CD14-positive monocyte (primary cell): ENCODE measurements around the gene BRD9. TPM values are rescaled to one million over a fixed set of nuclear protein-coding genes. Genes with fewer than 3 reads are reported as not detected.
"Not testable (repeated sequence)": the region's sequence is repeated elsewhere in the genome, so short reads cannot be mapped to it uniquely, and the experiment has no call there.

ENCODE experiments used
- DNase-seq, 3 donors: peaks; one replicate each; pipeline ENCODE4 v3.0.0-alpha.2; 2011 to 2022
- H2AFZ ChIP-seq: 2 replicates; pipeline ENCODE4 v1.6.0; 2012; ENCODE audit warnings: mild to moderate bottlenecking, low read depth, low read length, inconsistent platforms; ENCODE audit not compliant: insufficient read depth, poor library complexity, severe bottlenecking
- H3K27ac ChIP-seq, 2 donors: 1 replicate in 1 of 2; 2 replicates in 1 of 2; pipeline ENCODE4 v1.5.1; 2012 to 2013; ENCODE audit warnings: low read length in 2 of 2, control low read depth in 1 of 2, inconsistent platforms in 1 of 2, low read depth in 1 of 2, mild to moderate bottlenecking in 1 of 2
- H3K27me3 ChIP-seq, 2 donors: one replicate each; pipeline versions ENCODE4 v1.6.0 to v1.6.1; 2011 to 2013; ENCODE audit warnings: low read length in 2 of 2; ENCODE audit not compliant: control insufficient read depth in 2 of 2, insufficient read depth in 2 of 2
- H3K36me3 ChIP-seq, 2 donors: replicated peaks in 1 of 2; 1 replicate in 1 of 2; 2 replicates in 1 of 2; pipeline versions ENCODE4 v1.5.1 to v1.6.1; 2012 to 2013; ENCODE audit warnings: low read length in 2 of 2, control low read depth in 1 of 2, inconsistent platforms in 1 of 2, mild to moderate bottlenecking in 1 of 2; ENCODE audit not compliant: insufficient read depth in 2 of 2, control insufficient read depth in 1 of 2
- H3K4me1 ChIP-seq, 2 donors: 1 replicate in 1 of 2; 2 replicates in 1 of 2; pipeline versions ENCODE4 v1.5.1 to v1.6.1; 2012 to 2013; ENCODE audit warnings: low read length in 2 of 2, control low read depth in 1 of 2, inconsistent platforms in 1 of 2, mild to moderate bottlenecking in 1 of 2, moderate library complexity in 1 of 2; ENCODE audit not compliant: insufficient read depth in 2 of 2, control insufficient read depth in 1 of 2
- H3K4me2 ChIP-seq: replicated peaks from 2 replicates; pipeline ENCODE3; 2012; ENCODE audit warnings: low read length, moderate library complexity, mild to moderate bottlenecking; ENCODE audit not compliant: poor library complexity, severe bottlenecking; ENCODE audit errors: extremely low read depth
- H3K4me3 ChIP-seq, 3 experiments: fragments of 200-600 bp in 1 of 3; sonication (generic) in 1 of 3; replicated peaks in 1 of 3; 1 replicate in 2 of 3; 2 replicates in 1 of 3; pipeline ENCODE4 v1.5.1; 2011 to 2013; ENCODE audit warnings: low read length in 3 of 3, mild to moderate bottlenecking in 3 of 3, control low read depth in 2 of 3, low read depth in 2 of 3, inconsistent platforms in 1 of 3, moderate library complexity in 1 of 3
- H3K79me2 ChIP-seq: 2 replicates; pipeline ENCODE4 v1.6.0; 2012; ENCODE audit warnings: mild to moderate bottlenecking, control low read depth, inconsistent platforms, low read length, moderate library complexity; ENCODE audit not compliant: insufficient read depth
- H3K9ac ChIP-seq: 2 replicates; pipeline ENCODE4 v1.6.0; 2017; ENCODE audit warnings: low read length, mild to moderate bottlenecking; ENCODE audit not compliant: insufficient read depth, poor library complexity, severe bottlenecking
- H3K9me3 ChIP-seq, 2 donors: replicated peaks in 1 of 2; 1 replicate in 1 of 2; 2 replicates in 1 of 2; pipeline versions ENCODE4 v1.5.1 to v1.6.1; 2012 to 2013; ENCODE audit warnings: low read length in 2 of 2, control low read depth in 1 of 2; ENCODE audit not compliant: control insufficient read depth in 1 of 2, insufficient read depth in 1 of 2
- H4K20me1 ChIP-seq: 2 replicates; pipeline ENCODE4 v1.6.0; 2012; ENCODE audit warnings: mild to moderate bottlenecking, low read length, control low read depth, moderate library complexity; ENCODE audit not compliant: insufficient read depth
- H3K27ac Mint-ChIP-seq, 7 donors: one replicate each; pipeline ENCODE4 v1.8.0; 2020; ENCODE audit warnings: mild to moderate bottlenecking in 7 of 7, mixed read lengths in 7 of 7, moderate library complexity in 6 of 7, inconsistent platforms in 2 of 7
- H3K27me3 Mint-ChIP-seq, 3 donors: one replicate each; pipeline ENCODE4 v1.8.0; 2021 to 2022; ENCODE audit warnings: low read depth in 3 of 3, mild to moderate bottlenecking in 3 of 3, mixed read lengths in 3 of 3, moderate library complexity in 3 of 3, inconsistent platforms in 1 of 3
- H3K36me3 Mint-ChIP-seq, 2 donors: one replicate each; pipeline ENCODE4 v1.8.0; 2020; ENCODE audit warnings: mixed read lengths in 2 of 2, inconsistent platforms in 1 of 2, mild to moderate bottlenecking in 1 of 2
- H3K4me1 Mint-ChIP-seq: one replicate; pipeline ENCODE4 v1.8.0; 2020; ENCODE audit warnings: mild to moderate bottlenecking, mixed read lengths
- H3K4me3 Mint-ChIP-seq, 2 donors: one replicate each; pipeline ENCODE4 v1.8.0; 2020; ENCODE audit warnings: mild to moderate bottlenecking in 2 of 2, mixed read lengths in 2 of 2, moderate library complexity in 1 of 2
- H3K9me3 Mint-ChIP-seq, 7 donors: one replicate each; pipeline ENCODE4 v1.8.0; 2020 to 2022; ENCODE audit warnings: mixed read lengths in 7 of 7, mild to moderate bottlenecking in 6 of 7, moderate library complexity in 6 of 7, inconsistent platforms in 2 of 7
- WGBS: methylation state at CpG from one replicate; pipeline ENCODE4 v1.1.5; 2013; ENCODE audit warnings: missing lambda C conversion rate; ENCODE audit not compliant: insufficient coverage; 5-methylcytosine and 5-hydroxymethylcytosine counted together
- intact Hi-C, 2 donors: fragments of 100-400 bp; cut with micrococcal nuclease; formaldehyde crosslinking; loops; one replicate each; pipeline versions ENCODE4 v1.15.0 to v1.15.1; 2023
- polyA plus RNA-seq, 3 donors: library from polyadenylated mRNA; depleted of rRNA in 1 of 3; unstranded in 2 of 3; stranded (reverse) in 1 of 3; fragments of 300-500 nt in 2 of 3; fragments of >200 nt in 1 of 3; fragmentation: Illumina TruSeq in 2 of 3; gene quantifications; 1 replicate in 2 of 3; 2 replicates in 1 of 3; pipeline ENCODE4 v1.2.3, GENCODE V29; 2012 to 2021
- TF ChIP-seq, protein P1 (sequence below): fragments of 200-600 bp; IDR thresholded peaks from one replicate; pipeline ENCODE4 v1.8.0; 2022; ENCODE audit warnings: antibody characterized with exemption, mild to moderate bottlenecking

Gene BRD9
- polyA plus RNA-seq, 3 donors, result 5.3 to 22.7 (median 9.3) TPM

DNA sequence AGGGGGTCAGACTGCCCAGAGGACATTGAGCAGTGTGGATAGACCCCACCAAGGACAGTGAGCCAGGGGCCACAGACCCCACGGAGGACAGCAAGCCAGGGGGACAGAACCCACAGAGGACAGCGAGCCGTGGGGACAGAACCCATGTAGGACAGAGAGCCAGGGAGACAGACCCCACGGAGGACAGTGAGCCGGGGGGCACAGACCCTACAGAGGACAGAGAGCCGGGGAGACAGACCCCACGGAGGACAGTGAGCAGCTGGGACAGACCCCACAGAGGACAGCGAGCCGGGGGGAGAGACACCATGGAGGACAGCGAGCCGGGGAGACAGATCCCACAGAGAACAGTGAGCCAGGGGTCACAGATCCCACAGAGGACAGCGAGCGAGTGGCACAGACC lies 38.4 kb downstream of the BRD9 start:
- intact Hi-C loops, result no loop called here
- no peaks in the 10 kb centered on the region for H3K9me3 Mint-ChIP-seq
- WGBS, result 86% methylated on average over 12 of the region's 13 CpGs

DNA sequence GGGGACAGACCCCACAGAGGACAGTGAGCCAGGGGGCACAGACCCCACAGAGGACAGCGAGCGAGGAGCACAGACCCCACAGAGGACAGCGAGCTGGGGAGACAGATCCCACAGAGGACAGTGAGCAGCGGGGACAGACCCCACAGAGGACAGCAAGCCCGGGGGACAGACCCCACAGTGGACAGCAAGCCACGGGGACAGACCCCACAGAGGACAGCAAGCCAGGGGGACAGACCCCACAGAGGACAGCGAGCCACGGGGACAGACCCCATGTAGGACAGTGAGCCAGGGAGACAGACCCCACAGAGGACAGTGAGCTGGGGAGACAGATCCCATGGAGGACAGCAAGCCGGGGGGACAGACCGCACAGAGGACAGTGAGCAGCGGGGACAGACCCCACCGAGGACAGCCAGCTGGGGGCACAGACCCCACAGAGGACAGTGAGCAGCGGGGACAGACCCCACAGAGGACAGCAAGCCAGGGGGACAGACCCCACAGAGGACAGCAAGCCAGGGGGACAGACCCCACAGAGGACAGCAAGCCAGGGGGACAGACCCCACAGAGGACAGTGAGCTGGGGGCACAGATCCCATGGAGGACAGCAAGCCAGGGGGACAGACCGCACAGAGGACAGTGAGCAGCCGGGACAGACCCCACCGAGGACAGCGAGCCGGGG lies 39.0 kb downstream of the BRD9 start:
- H4K20me1 ChIP-seq, H3K36me3 Mint-ChIP-seq, intact Hi-C loops, H3K27ac ChIP-seq, H3K4me3 Mint-ChIP-seq, H3K4me1 ChIP-seq, H3K4me2 ChIP-seq, H3K9me3 ChIP-seq, H3K27ac Mint-ChIP-seq, DNase-seq, H3K79me2 ChIP-seq, H3K9me3 Mint-ChIP-seq, H3K27me3 Mint-ChIP-seq, H2AFZ ChIP-seq, H3K9ac ChIP-seq, H3K4me1 Mint-ChIP-seq, H3K27me3 ChIP-seq, H3K36me3 ChIP-seq, H3K4me3 ChIP-seq: not testable (repeated sequence)
- 92% methylated on average over 17 of the region's 18 CpGs for WGBS

More for the DNA sequence above, 38.4 kb downstream of the BRD9 start:
- H3K4me3 Mint-ChIP-seq, result no peak overlapping the region
- no peak for DNase-seq
- Histone ChIP-seq H3K36me3 (no peaks in the 10 kb centered on the region), H3K4me3 (no peak overlapping the region), H3K9me3 (no peaks in the 10 kb centered on the region), H3K27me3 (no peaks in the 10 kb centered on the region), H3K4me1 (no peaks in the 10 kb centered on the region), H2AFZ (no peak overlapping the region), H3K4me2 (no peak overlapping the region), H4K20me1 (no peaks in the 10 kb centered on the region), H3K79me2 (no peaks in the 10 kb centered on the region), H3K27ac (no peak overlapping the region), H3K9ac (no peak overlapping the region)
- peaks cover 0 to 2% of the 10 kb centered on the region in 2 donors for H3K36me3 Mint-ChIP-seq
- H3K4me1 Mint-ChIP-seq, result no peaks in the 10 kb centered on the region
- no peak overlapping the region for H3K27ac Mint-ChIP-seq
- TF ChIP-seq, protein P1, sequence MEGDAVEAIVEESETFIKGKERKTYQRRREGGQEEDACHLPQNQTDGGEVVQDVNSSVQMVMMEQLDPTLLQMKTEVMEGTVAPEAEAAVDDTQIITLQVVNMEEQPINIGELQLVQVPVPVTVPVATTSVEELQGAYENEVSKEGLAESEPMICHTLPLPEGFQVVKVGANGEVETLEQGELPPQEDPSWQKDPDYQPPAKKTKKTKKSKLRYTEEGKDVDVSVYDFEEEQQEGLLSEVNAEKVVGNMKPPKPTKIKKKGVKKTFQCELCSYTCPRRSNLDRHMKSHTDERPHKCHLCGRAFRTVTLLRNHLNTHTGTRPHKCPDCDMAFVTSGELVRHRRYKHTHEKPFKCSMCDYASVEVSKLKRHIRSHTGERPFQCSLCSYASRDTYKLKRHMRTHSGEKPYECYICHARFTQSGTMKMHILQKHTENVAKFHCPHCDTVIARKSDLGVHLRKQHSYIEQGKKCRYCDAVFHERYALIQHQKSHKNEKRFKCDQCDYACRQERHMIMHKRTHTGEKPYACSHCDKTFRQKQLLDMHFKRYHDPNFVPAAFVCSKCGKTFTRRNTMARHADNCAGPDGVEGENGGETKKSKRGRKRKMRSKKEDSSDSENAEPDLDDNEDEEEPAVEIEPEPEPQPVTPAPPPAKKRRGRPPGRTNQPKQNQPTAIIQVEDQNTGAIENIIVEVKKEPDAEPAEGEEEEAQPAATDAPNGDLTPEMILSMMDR, result no peak
- H3K27me3 Mint-ChIP-seq, result peaks cover 4 to 7% (median 4%) of the 10 kb centered on the region in 3 donors
